Measurements from ENCODE around the gene COMP. TPM values are rescaled to one million over a fixed set of nuclear protein-coding genes. Genes with fewer than 3 reads are reported as not detected.

COMP gene
- total RNA-seq, 5 donors from 2014 or later (not counting 1 experiment from before 2014, with no cell fraction given): not detected

DNA sequence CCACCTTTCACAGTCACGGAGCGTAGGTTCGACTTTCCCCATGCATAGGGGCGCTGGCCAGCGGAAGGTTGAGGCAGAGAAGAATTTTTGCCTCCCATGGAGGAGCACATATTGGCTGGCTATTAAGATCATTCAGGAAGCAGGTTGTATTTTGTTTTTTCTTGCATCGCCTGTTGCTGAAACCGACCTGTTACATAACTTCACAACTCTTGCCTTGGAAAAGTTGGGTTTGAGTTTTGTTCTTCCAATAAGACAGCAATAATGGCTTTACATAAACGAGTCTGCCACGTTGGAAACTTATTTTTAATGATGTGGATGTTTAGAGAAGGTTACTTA is 42.0 kb upstream of the COMP start:
- Histone ChIP-seq H3K4me3 (ENCODE audit: control insufficient read depth in 1 of 2, extremely low read depth in 1 of 2, low read length in 1 of 2) (peak overlapping the region; percentile 81 to 82), H3K27me3 (replicated peaks in 1 of 2; ENCODE audit: control insufficient read depth in 2 of 2, extremely low read depth in 1 of 2, insufficient read depth in 2 of 2, low read length in 1 of 2) (no peaks in the 10 kb centered on the region), H3K27ac (ENCODE audit: low read length) (peak overlapping the region; percentile 73), H3K4me1 (ENCODE audit: control insufficient read depth in 1 of 2, extremely low read depth in 1 of 2, insufficient read depth in 2 of 2, low read length in 2 of 2) (peaks cover 17 to 61% of the 10 kb centered on the region in 2 experiments), H3K36me3 (ENCODE audit: control insufficient read depth in 2 of 2, extremely low read depth in 1 of 2, insufficient read depth in 1 of 2, low read length in 1 of 2) (peaks cover 0 to 31% of the 10 kb centered on the region in 2 donors), H3K9me3 (no peaks in the 10 kb centered on the region)
- Mint-ChIP-seq H3K4me3 (peak overlapping the region; percentile 89 to 91 (median 90)), H3K27ac (peak overlapping the region; percentile 88 to 90), H3K36me3 (peaks cover 29% of the 10 kb centered on the region), H3K27me3 (no peaks in the 10 kb centered on the region), H3K9me3 (no peaks in the 10 kb centered on the region), H3K4me1 (peaks cover 52 to 54% (median 52%) of the 10 kb centered on the region in 3 donors)
- POLR2A ChIA-PET: no interaction called here
- CTCF ChIA-PET: interaction anchor here in 1 of 2 donors (1.3 kb wide), 1 partner anchor 414 kb away, joined by 3 read pairs; the partner anchor contains the start of gene SSBP4
- ATAC-seq (replicated peaks in 1 of 4) (no peak), DNase-seq (peak in 1 of 35 experiments; percentile 22)
- 0% methylated on average over 2 of the region's 9 CpGs for WGBS (ENCODE audit: insufficient coverage)

DNA sequence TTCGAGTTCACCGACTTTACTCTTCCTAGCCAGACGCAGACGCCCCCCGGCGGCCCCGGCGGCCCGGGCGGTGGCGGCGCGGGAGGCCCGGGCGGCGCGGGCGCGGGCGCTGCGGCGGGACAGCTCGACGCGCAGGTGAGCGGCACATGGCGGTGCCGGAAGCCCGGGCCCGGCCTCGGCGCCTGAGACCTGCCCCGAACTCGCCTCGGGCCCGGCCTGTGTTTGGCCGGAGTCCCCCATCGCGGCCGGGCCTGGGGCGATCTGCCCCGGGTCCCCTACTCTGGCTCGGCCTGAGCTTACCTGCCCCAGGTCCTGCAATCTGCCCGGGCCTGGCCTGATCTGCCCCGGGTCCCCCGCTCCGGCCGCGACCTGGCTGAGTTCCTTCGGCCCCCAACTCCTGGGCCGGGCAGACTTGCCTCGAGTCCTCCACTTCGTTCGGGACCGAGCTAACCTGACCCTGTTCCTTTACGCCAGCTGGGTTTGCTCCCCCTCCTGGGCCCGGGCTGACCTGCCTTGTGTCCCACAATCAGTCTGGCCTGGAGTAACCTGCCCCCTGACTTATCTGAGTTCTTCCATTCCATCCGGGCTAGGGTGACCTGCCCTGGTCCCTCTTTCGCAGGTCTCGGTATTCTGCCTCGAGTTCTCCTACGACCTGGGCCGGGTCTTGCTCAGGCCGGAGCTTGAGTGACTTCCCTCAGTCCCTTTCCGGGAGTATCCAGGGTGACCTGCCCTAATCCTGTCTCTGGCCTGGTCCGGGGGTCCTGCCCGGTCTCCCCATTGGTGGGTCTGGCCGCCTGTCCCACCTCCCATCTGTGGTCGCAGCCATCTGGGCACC is 41.4 kb upstream of the COMP start:
- Mint-ChIP-seq H3K36me3 (peaks cover 23% of the 10 kb centered on the region), H3K9me3 (no peaks in the 10 kb centered on the region), H3K4me3 (peak overlapping the region; percentile 89 to 91 (median 90)), H3K27me3 (peaks cover 3% of the 10 kb centered on the region in 2 donors), H3K4me1 (peaks cover 46 to 48% (median 46%) of the 10 kb centered on the region in 3 donors), H3K27ac (peak overlapping the region; percentile 88 to 90)
- H3K27me3 ChIP-seq (replicated peaks in 1 of 2; ENCODE audit: control insufficient read depth in 2 of 2, extremely low read depth in 1 of 2, insufficient read depth in 2 of 2, low read length in 1 of 2): peaks cover 0 to 3% of the 10 kb centered on the region in 2 experiments
- peaks cover 0 to 25% of the 10 kb centered on the region in 2 donors for H3K36me3 ChIP-seq (ENCODE audit: control insufficient read depth in 2 of 2, extremely low read depth in 1 of 2, insufficient read depth in 1 of 2, low read length in 1 of 2)
- ChIA-PET CTCF (interaction anchor here in 1 of 2 donors (1.2 to 1.4 kb wide), 3 partner anchors 9 to 414 kb away, joined by 3 to 5 read pairs (median 3); partner anchors contain the start of gene SSBP4), POLR2A (no interaction called here)
- under 1% methylated on average over 64 of the region's 69 CpGs for WGBS (ENCODE audit: insufficient coverage)
- peak overlapping the region; percentile 73 for H3K27ac ChIP-seq (ENCODE audit: low read length)
- H3K9me3 ChIP-seq: no peaks in the 10 kb centered on the region
- DNase-seq (peak in 2 of 35 experiments; percentile 7 to 30), ATAC-seq (replicated peaks in 1 of 4) (peak; percentile 55 to 65 (median 60))
- H3K4me3 ChIP-seq (ENCODE audit: control insufficient read depth in 1 of 2, extremely low read depth in 1 of 2, low read length in 1 of 2): peak overlapping the region; percentile 82 to 91
- H3K4me1 ChIP-seq (ENCODE audit: control insufficient read depth in 1 of 2, extremely low read depth in 1 of 2, insufficient read depth in 2 of 2, low read length in 2 of 2): peaks cover 17 to 55% of the 10 kb centered on the region in 2 experiments

DNA sequence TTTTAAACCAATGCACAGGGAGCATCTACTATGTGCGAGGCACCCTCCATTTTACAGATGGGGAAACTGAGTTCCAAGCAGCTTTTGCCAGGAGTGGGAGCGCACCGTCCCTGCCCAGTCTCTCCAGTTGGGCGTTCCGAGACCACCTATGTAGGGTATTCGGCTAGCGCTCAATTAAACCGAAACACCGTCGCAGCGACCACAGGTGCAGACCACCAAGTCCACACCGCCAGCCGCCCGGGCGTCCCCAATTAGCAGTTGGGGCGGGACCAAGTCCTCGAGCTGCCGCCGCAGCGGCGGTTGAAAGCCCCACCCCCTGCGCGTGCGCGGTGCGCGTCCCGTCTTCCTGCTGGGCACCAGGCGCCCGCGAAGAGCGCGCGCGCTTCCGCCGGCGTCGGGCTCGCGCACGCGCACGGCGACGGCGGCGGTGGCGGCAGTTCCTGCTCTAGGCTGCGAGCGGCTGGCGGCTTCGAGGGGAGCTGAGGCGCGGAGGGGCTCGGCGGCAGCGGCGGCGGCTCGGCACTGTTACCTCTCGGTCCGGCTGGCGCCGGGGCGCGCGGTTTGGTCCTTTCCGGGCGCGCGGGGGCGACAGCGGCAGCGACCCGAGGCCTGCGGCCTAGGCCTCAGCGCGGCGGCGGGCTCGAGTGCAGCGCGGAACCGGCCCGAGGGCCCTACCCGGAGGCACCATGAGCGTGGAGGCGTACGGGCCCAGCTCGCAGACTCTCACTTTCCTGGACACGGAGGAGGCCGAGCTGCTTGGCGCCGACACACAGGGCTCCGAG is 40.6 kb upstream of the COMP start, which contains the start of gene UPF1:
Gene UPF1 (plus strand): TSS at position 436 of the 782 bp plus-strand sequence. CDS start 251 bp downstream, at position 687.
- H3K9me3 ChIP-seq: no peaks in the 10 kb centered on the region
- ChIA-PET CTCF (interaction anchor here in 1 of 2 donors (0.7 to 1.4 kb wide), 4 partner anchors 10 to 413 kb away, joined by 3 to 5 read pairs (median 3); partner anchors contain the start of gene SSBP4), POLR2A (interaction anchor here in 1 of 2 donors (0.5 kb wide), 1 partner anchor 1390 kb away, joined by 3 read pairs; no protein-coding TSS in a partner anchor)
- H3K27ac ChIP-seq (ENCODE audit: low read length): peak within 1 kb of the TSS; percentile 73
- Mint-ChIP-seq H3K4me1 (peaks cover 38 to 40% (median 38%) of the 10 kb centered on the region in 3 donors), H3K36me3 (peaks cover 23% of the 10 kb centered on the region), H3K9me3 (no peaks in the 10 kb centered on the region), H3K4me3 (peak within 1 kb of the TSS; percentile 89 to 91 (median 90)), H3K27me3 (peaks cover 3 to 5% of the 10 kb centered on the region in 2 donors), H3K27ac (peak within 1 kb of the TSS; percentile 88 to 90)
- H3K4me3 ChIP-seq (ENCODE audit: control insufficient read depth in 1 of 2, extremely low read depth in 1 of 2, low read length in 1 of 2): peak within 1 kb of the TSS; percentile 82 to 91
- H3K36me3 ChIP-seq (ENCODE audit: control insufficient read depth in 2 of 2, extremely low read depth in 1 of 2, insufficient read depth in 1 of 2, low read length in 1 of 2): peaks cover 0 to 19% of the 10 kb centered on the region in 2 donors
- WGBS (ENCODE audit: insufficient coverage): under 1% methylated on average over 95 of the region's 96 CpGs
- H3K27me3 ChIP-seq (replicated peaks in 1 of 2; ENCODE audit: control insufficient read depth in 2 of 2, extremely low read depth in 1 of 2, insufficient read depth in 2 of 2, low read length in 1 of 2): peaks cover 0 to 7% of the 10 kb centered on the region in 2 experiments
- DNase-seq: peak; percentile 84 to 99 (median 96)
- peak; percentile 79 to 90 (median 85) for ATAC-seq (replicated peaks in 1 of 4)
- H3K4me1 ChIP-seq (ENCODE audit: control insufficient read depth in 1 of 2, extremely low read depth in 1 of 2, insufficient read depth in 2 of 2, low read length in 2 of 2): peaks cover 17 to 48% of the 10 kb centered on the region in 2 experiments

DNA sequence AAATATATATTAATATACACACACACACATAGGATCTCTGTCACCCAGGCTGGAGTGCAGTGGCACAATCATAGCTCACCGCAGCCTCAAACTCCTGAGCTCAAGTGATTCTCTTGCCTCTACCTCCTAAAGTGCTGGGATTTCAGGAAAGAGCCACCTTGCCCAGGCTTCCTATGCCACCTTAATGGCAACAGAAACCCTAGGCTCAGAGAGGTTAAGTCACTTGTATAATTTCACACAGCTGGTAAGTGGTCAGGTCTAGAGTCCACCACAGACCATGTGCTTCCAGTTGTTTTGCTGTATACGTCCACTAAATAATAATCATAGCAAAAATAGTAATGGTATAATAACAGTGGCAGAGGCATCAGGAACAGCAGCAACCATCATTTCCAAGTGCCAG is 39.4 kb upstream of the COMP start:
- 100% methylated on average over 1 of the region's 2 CpGs for WGBS (ENCODE audit: insufficient coverage)
- Mint-ChIP-seq H3K4me3 (peak overlapping the region; percentile 50 to 90 (median 73)), H3K36me3 (peaks cover 14% of the 10 kb centered on the region), H3K27ac (no peak overlapping the region), H3K9me3 (no peaks in the 10 kb centered on the region), H3K4me1 (peaks cover 27 to 28% (median 27%) of the 10 kb centered on the region in 3 donors), H3K27me3 (peaks cover 3 to 5% of the 10 kb centered on the region in 2 donors)
- H3K27me3 ChIP-seq (replicated peaks in 1 of 2; ENCODE audit: control insufficient read depth in 2 of 2, extremely low read depth in 1 of 2, insufficient read depth in 2 of 2, low read length in 1 of 2): peaks cover 0 to 8% of the 10 kb centered on the region in 2 experiments
- no peak for ATAC-seq (replicated peaks in 1 of 4)
- H3K9me3 ChIP-seq: no peaks in the 10 kb centered on the region
- peaks cover 0 to 11% of the 10 kb centered on the region in 2 donors for H3K36me3 ChIP-seq (ENCODE audit: control insufficient read depth in 2 of 2, extremely low read depth in 1 of 2, insufficient read depth in 1 of 2, low read length in 1 of 2)
- CTCF ChIA-PET: interaction anchor here in 1 of 2 donors (0.6 kb wide), 1 partner anchor 16 kb away, joined by 3 read pairs; no protein-coding TSS in a partner anchor
- no peak overlapping the region for H3K27ac ChIP-seq (ENCODE audit: low read length)
- POLR2A ChIA-PET: interaction anchor here (0.6 to 1.0 kb wide), 2 partner anchors 89 to 442 kb away, joined by 3 read pairs; partner anchors contain the start of genes COPE (in 1 of the 2) and DDX49 (in 1 of the 2)
- H3K4me3 ChIP-seq (ENCODE audit: control insufficient read depth in 1 of 2, extremely low read depth in 1 of 2, low read length in 1 of 2): no peak overlapping the region
- H3K4me1 ChIP-seq (ENCODE audit: control insufficient read depth in 1 of 2, extremely low read depth in 1 of 2, insufficient read depth in 2 of 2, low read length in 2 of 2): peaks cover 17 to 35% of the 10 kb centered on the region in 2 experiments
- no peak for DNase-seq

DNA sequence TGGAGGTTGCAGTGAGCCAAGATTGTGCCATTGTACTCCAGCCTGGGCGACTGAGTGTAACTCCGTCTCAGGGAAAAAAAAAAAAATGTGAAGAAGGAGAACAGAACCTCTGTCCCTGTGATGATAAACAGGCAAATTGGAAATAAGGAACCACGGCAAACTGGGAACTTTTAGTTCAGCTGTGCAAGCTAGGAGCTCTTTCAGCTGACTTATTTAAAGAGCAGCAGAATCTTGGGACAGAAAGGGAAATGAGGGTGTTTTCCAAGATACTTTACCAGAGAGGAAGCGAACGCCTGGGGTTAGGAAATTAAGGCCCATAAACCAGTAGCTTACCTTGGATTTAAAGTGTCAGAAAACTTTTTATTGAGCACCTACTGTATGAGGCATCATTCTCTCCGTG is 37.7 kb upstream of the COMP start:
- Mint-ChIP-seq H3K4me3 (no peak overlapping the region), H3K27me3 (peaks cover 3 to 5% of the 10 kb centered on the region in 2 donors), H3K36me3 (peaks cover under 1% of the 10 kb centered on the region), H3K4me1 (peaks cover 10 to 11% (median 10%) of the 10 kb centered on the region in 3 donors), H3K27ac (no peak overlapping the region), H3K9me3 (no peaks in the 10 kb centered on the region)
- ChIA-PET POLR2A (interaction anchor here in 1 of 2 donors (0.6 kb wide), 1 partner anchor 238 kb away, joined by 6 read pairs; no protein-coding TSS in a partner anchor), CTCF (interaction anchor here in 1 of 2 donors (0.6 to 1.4 kb wide), 3 partner anchors 16 to 151 kb away, joined by 3 to 8 read pairs (median 3); no protein-coding TSS in a partner anchor)
- Histone ChIP-seq H3K4me3 (ENCODE audit: control insufficient read depth in 1 of 2, extremely low read depth in 1 of 2, low read length in 1 of 2) (no peak overlapping the region), H3K9me3 (no peaks in the 10 kb centered on the region), H3K27me3 (replicated peaks in 1 of 2; ENCODE audit: control insufficient read depth in 2 of 2, extremely low read depth in 1 of 2, insufficient read depth in 2 of 2, low read length in 1 of 2) (peaks cover 0 to 12% of the 10 kb centered on the region in 2 experiments), H3K27ac (ENCODE audit: low read length) (no peak overlapping the region), H3K36me3 (ENCODE audit: control insufficient read depth in 2 of 2, extremely low read depth in 1 of 2, insufficient read depth in 1 of 2, low read length in 1 of 2) (peaks cover 0 to under 1% of the 10 kb centered on the region in 2 donors), H3K4me1 (ENCODE audit: control insufficient read depth in 1 of 2, extremely low read depth in 1 of 2, insufficient read depth in 2 of 2, low read length in 2 of 2) (peaks cover 9 to 18% of the 10 kb centered on the region in 2 experiments)
- no peak for DNase-seq
- no peak for ATAC-seq (replicated peaks in 1 of 4)
- 70% methylated on average over 3 of the region's 6 CpGs for WGBS (ENCODE audit: insufficient coverage)

All from T-cell (primary cell).